ENCODE data around the gene DLGAP1. TPM values are rescaled to one million over a fixed set of nuclear protein-coding genes. Genes with fewer than 3 reads are reported as not detected.

DLGAP1 gene
- total and polyA plus RNA-seq, 2 experiments from 2014 or later: 17.0 to 48.5 TPM

- no peaks in the 10 kb centered on the region for H3F3A ChIP-seq (replicated peaks; ENCODE audit: low read depth)
- H3K79me2 ChIP-seq (replicated peaks; ENCODE audit: insufficient read depth): no peaks in the 10 kb centered on the region
- Mint-ChIP-seq H3K9me3 (no peaks in the 10 kb centered on the region), H3K4me3 (no peak overlapping the region), H3K4me1 (peaks cover 35% of the 10 kb centered on the region), H3K36me3 (ENCODE audit: low read depth) (no peaks in the 10 kb centered on the region), H3K27ac (no peak overlapping the region), H3K27me3 (ENCODE audit: insufficient read depth, low read depth, poor library complexity) (no peaks in the 10 kb centered on the region)
- no peak overlapping the region for H2AFZ ChIP-seq
- no peaks in the 10 kb centered on the region for H3K9me2 ChIP-seq (ENCODE audit: insufficient read depth)
- no peak for DNase-seq (ENCODE audit: low spot score)
- peaks cover 13% of the 10 kb centered on the region; the same call in 1 of the 2 replicates for H3K4me1 ChIP-seq (ENCODE audit: insufficient read depth)
- H3K27me3 ChIP-seq (ENCODE audit: insufficient read depth): no peaks in the 10 kb centered on the region
- H3K36me3 ChIP-seq (ENCODE audit: insufficient read depth): no peaks in the 10 kb centered on the region
- no peak overlapping the region for H3K4me3 ChIP-seq
- TF ChIP-seq POLR2AphosphoS5 (IDR thresholded peaks at IDR 0.05; ENCODE audit: low read depth): no peak
- no peak for TF ChIP-seq STAT1 (IDR thresholded peaks at IDR 0.05; ENCODE audit: unreplicated experiment)
- TF ChIP-seq ZNF331 (CRISPR knock-in tag; IDR thresholded peaks at IDR 0.05; ENCODE audit: low read depth): no peak
- TF ChIP-seq NANOG (IDR thresholded peaks at IDR 0.05; ENCODE audit: borderline replicate concordance): no peak
- no peak for TF ChIP-seq CREB1 (CRISPR knock-in tag; IDR thresholded peaks at IDR 0.05; ENCODE audit: low read depth)
- TF ChIP-seq, protein P1, sequence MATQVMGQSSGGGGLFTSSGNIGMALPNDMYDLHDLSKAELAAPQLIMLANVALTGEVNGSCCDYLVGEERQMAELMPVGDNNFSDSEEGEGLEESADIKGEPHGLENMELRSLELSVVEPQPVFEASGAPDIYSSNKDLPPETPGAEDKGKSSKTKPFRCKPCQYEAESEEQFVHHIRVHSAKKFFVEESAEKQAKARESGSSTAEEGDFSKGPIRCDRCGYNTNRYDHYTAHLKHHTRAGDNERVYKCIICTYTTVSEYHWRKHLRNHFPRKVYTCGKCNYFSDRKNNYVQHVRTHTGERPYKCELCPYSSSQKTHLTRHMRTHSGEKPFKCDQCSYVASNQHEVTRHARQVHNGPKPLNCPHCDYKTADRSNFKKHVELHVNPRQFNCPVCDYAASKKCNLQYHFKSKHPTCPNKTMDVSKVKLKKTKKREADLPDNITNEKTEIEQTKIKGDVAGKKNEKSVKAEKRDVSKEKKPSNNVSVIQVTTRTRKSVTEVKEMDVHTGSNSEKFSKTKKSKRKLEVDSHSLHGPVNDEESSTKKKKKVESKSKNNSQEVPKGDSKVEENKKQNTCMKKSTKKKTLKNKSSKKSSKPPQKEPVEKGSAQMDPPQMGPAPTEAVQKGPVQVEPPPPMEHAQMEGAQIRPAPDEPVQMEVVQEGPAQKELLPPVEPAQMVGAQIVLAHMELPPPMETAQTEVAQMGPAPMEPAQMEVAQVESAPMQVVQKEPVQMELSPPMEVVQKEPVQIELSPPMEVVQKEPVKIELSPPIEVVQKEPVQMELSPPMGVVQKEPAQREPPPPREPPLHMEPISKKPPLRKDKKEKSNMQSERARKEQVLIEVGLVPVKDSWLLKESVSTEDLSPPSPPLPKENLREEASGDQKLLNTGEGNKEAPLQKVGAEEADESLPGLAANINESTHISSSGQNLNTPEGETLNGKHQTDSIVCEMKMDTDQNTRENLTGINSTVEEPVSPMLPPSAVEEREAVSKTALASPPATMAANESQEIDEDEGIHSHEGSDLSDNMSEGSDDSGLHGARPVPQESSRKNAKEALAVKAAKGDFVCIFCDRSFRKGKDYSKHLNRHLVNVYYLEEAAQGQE (IDR thresholded peaks at IDR 0.05; ENCODE audit: unreplicated experiment): no peak
- TF ChIP-seq JUNB (IDR thresholded peaks at IDR 0.05; ENCODE audit: unreplicated experiment): no peak
- no peak for TF ChIP-seq EZH2 (IDR thresholded peaks at IDR 0.05; ENCODE audit: low read depth, unreplicated experiment)
- TF ChIP-seq ZNF114 (CRISPR knock-in tag; IDR thresholded peaks at IDR 0.05): no peak
- TF ChIP-seq, protein P2, sequence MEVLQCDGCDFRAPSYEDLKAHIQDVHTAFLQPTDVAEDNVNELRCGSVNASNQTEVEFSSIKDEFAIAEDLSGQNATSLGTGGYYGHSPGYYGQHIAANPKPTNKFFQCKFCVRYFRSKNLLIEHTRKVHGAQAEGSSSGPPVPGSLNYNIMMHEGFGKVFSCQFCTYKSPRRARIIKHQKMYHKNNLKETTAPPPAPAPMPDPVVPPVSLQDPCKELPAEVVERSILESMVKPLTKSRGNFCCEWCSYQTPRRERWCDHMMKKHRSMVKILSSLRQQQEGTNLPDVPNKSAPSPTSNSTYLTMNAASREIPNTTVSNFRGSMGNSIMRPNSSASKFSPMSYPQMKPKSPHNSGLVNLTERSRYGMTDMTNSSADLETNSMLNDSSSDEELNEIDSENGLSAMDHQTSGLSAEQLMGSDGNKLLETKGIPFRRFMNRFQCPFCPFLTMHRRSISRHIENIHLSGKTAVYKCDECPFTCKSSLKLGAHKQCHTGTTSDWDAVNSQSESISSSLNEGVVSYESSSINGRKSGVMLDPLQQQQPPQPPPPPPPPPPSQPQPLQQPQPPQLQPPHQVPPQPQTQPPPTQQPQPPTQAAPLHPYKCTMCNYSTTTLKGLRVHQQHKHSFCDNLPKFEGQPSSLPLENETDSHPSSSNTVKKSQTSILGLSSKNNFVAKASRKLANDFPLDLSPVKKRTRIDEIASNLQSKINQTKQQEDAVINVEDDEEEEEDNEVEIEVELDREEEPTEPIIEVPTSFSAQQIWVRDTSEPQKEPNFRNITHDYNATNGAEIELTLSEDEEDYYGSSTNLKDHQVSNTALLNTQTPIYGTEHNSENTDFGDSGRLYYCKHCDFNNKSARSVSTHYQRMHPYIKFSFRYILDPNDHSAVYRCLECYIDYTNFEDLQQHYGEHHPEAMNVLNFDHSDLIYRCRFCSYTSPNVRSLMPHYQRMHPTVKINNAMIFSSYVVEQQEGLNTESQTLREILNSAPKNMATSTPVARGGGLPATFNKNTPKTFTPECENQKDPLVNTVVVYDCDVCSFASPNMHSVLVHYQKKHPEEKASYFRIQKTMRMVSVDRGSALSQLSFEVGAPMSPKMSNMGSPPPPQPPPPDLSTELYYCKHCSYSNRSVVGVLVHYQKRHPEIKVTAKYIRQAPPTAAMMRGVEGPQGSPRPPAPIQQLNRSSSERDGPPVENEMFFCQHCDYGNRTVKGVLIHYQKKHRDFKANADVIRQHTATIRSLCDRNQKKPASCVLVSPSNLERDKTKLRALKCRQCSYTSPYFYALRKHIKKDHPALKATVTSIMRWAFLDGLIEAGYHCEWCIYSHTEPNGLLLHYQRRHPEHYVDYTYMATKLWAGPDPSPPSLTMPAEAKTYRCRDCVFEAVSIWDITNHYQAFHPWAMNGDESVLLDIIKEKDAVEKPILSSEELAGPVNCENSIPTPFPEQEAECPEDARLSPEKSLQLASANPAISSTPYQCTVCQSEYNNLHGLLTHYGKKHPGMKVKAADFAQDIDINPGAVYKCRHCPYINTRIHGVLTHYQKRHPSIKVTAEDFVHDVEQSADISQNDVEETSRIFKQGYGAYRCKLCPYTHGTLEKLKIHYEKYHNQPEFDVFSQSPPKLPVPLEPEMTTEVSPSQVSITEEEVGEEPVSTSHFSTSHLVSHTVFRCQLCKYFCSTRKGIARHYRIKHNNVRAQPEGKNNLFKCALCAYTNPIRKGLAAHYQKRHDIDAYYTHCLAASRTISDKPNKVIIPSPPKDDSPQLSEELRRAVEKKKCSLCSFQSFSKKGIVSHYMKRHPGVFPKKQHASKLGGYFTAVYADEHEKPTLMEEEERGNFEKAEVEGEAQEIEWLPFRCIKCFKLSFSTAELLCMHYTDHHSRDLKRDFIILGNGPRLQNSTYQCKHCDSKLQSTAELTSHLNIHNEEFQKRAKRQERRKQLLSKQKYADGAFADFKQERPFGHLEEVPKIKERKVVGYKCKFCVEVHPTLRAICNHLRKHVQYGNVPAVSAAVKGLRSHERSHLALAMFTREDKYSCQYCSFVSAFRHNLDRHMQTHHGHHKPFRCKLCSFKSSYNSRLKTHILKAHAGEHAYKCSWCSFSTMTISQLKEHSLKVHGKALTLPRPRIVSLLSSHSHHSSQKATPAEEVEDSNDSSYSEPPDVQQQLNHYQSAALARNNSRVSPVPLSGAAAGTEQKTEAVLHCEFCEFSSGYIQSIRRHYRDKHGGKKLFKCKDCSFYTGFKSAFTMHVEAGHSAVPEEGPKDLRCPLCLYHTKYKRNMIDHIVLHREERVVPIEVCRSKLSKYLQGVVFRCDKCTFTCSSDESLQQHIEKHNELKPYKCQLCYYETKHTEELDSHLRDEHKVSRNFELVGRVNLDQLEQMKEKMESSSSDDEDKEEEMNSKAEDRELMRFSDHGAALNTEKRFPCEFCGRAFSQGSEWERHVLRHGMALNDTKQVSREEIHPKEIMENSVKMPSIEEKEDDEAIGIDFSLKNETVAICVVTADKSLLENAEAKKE (CRISPR knock-in tag; IDR thresholded peaks at IDR 0.05): no peak
- no peak for ATAC-seq
- no peak overlapping the region for H3K27ac ChIP-seq (ENCODE audit: low read depth)
- H3K4me2 ChIP-seq: no peak overlapping the region
- H4K20me1 ChIP-seq (replicated peaks; ENCODE audit: insufficient read depth): no peaks in the 10 kb centered on the region
Measured at GRCh38 chr18:3872641-3873040, 582.5 kb downstream of the DLGAP1 start.

Data from GM23338 (cell line).